GM04503 (cell line): ENCODE data around the gene GLCCI1.
"Not testable (repeated sequence)": the region's sequence is repeated elsewhere in the genome, so short reads cannot be mapped to it uniquely, and the experiment has no call there.

ENCODE experiments used
- DNase-seq: peaks from one replicate; pipeline ENCODE4 v3.0.0-alpha.2; 2012; ENCODE audit warnings: low read depth

Gene GLCCI1

GRCh38 chr7:8094164-8095140, 125.9 kb downstream of the GLCCI1 start:
- no peak for DNase-seq

GRCh38 chr7:8101292-8101691, 132.7 kb downstream of the GLCCI1 start:
- not testable (repeated sequence) for DNase-seq

- DNase-seq = no peak
Measured at GRCh38 chr7:8103282-8103681, 134.7 kb downstream of the GLCCI1 start.

GRCh38 chr7:8105449-8106095, 137.0 kb downstream of the GLCCI1 start:
- no peak for DNase-seq

- DNase-seq = peak; percentile 9
Measured at GRCh38 chr7:8109196-8110022, 140.8 kb downstream of the GLCCI1 start.

- no peak for DNase-seq
Measured at GRCh38 chr7:8111282-8111960, 142.8 kb downstream of the GLCCI1 start.

- no peak for DNase-seq
Measured at GRCh38 chr7:8112685-8113084, 144.1 kb downstream of the GLCCI1 start.

GRCh38 chr7:8113184-8113583, 144.6 kb downstream of the GLCCI1 start:
- DNase-seq = no peak

- no peak for DNase-seq
Measured at GRCh38 chr7:8114175-8114574, 145.6 kb downstream of the GLCCI1 start.

GRCh38 chr7:8115547-8116402, 147.2 kb downstream of the GLCCI1 start:
- no peak for DNase-seq

GRCh38 chr7:8117195-8117594, 148.6 kb downstream of the GLCCI1 start:
- DNase-seq = no peak

- DNase-seq = no peak
Measured at GRCh38 chr7:8119262-8119661, 150.7 kb downstream of the GLCCI1 start.

- no peak for DNase-seq
Measured at GRCh38 chr7:8120390-8121058, 151.9 kb downstream of the GLCCI1 start.

GRCh38 chr7:8121243-8121642, 152.6 kb downstream of the GLCCI1 start:
- DNase-seq = no peak

GRCh38 chr7:8125680-8126444, 157.3 kb downstream of the GLCCI1 start:
- DNase-seq = no peak

GRCh38 chr7:8126601-8127167, 158.1 kb downstream of the GLCCI1 start:
- no peak for DNase-seq

GRCh38 chr7:8128449-8129317, 160.1 kb downstream of the GLCCI1 start:
- DNase-seq = no peak

GRCh38 chr7:8129318-8129659, 160.7 kb downstream of the GLCCI1 start:
- no peak for DNase-seq
